Colon (tissue), 2 donors: ENCODE results near the gene RFLNA.
"Not testable (repeated sequence)": the region's sequence is repeated elsewhere in the genome, so short reads cannot be mapped to it uniquely, and the experiment has no call there.

Experiments
- FAIRE-seq: peaks from 2 replicates; lab custom pipeline; 2012; peaks lifted over from hg19 to GRCh38; lab: Jason Lieb, UNC
- donor health status: control.
- donor health status: control.

RFLNA gene

DNA sequence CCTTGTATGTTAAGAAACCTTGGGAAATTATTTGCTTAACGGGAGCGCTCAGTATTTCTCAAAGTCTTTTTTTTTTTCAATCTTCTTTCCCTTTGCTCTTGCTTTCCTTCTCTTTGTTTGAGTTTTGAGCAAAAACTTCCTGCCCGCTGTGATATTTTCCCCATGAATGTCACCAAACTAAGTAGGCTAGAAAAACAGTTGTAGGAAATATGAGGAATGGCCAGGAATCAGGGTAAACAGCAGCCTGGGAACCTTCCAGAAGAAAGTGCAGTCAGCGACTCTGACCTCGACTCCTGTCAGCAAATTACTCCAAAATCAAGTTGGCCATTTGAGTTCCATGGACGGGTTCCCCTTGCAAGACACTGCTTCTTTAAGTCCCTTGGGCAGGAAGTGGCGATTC, 11.6 kb upstream of the RFLNA start:
- no peak for FAIRE-seq

GRCh38 chr12:124284368-124284767, 10.5 kb upstream of the RFLNA start:
- FAIRE-seq = no peak

GRCh38 chr12:124286414-124286813, 8.5 kb upstream of the RFLNA start:
- FAIRE-seq = no peak

DNA sequence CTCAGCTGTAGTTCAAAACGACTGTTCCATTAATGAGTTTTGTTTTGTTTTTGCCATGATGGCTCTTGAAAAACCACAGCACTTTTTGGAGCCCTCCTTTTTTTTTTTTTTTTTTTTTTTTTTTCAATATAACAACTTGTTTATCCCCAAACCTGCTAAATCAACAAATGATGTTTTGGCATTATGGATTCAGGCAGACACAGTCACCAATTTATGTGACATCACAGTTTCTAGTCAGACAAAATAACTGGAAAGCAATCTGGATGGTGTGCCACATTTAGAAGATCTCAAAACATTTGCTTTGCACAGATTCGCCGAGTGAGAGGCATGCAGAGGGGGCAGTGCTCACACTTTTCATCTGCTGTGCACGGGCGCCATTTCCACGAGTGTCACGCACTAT, 7.9 kb upstream of the RFLNA start:
- no peak for FAIRE-seq

GRCh38 chr12:124289634-124290600, 5.0 kb upstream of the RFLNA start:
- FAIRE-seq = no peak

- FAIRE-seq = no peak
Measured at GRCh38 chr12:124292385-124292784, 2.5 kb upstream of the RFLNA start.

- FAIRE-seq = no peak
Measured at GRCh38 chr12:124293286-124294003, 1.4 kb upstream of the RFLNA start.

DNA sequence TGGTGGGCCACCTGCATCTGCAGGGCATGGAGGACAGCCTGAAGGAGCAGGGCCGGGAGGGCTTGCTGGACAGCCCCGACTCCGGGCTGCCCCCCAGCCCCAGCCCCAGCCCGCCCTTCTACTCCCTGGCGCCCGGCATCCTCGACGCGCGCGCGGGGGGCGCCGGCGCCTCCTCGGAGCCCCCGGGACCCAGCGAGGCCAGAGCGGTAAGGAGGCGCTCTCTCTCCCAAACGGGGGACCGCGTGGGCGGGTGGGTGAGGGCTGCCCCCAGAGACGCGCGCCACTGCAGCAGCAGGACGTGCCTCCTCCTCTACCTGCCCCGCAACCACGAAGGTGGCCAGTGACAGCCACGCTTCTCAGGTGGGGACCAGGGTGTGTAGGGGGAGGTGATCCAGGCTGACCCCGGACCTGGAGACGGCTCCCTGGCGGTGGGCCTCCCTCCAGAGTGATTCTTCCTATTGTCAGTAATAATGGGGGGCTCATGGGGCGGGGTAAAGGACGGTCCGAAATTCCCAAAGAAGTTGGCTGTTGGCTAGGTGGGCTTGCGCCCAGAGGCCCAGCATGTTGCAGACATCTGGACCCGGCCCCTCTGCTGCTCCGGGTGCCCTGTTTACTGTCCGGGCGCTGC, 652 bp downstream of the RFLNA start:
- no peak for FAIRE-seq

- no peak for FAIRE-seq
Measured at GRCh38 chr12:124296295-124296915, 1.5 kb downstream of the RFLNA start.

DNA sequence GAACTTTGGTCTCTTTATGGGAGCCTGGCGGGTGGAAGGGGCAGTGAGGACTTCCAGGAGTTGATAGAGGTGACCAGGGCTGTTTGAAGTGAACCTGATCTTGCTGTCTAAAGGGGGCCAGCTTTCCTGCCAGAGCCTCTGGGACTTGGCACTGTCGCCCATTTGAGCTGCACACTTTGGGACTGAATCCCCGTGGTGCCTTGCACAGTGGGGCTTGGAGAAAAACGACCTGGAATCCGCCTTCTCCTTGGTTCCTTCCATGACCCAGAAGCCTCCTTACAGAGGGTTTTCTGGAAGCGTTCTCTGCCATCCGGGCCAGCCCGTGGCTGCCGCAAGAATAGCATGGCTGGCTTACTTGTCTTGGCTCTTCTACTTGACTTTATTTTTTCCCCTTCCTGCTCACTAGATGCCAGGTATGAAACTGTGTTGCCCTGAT, 2.0 kb downstream of the RFLNA start:
- FAIRE-seq = no peak

DNA sequence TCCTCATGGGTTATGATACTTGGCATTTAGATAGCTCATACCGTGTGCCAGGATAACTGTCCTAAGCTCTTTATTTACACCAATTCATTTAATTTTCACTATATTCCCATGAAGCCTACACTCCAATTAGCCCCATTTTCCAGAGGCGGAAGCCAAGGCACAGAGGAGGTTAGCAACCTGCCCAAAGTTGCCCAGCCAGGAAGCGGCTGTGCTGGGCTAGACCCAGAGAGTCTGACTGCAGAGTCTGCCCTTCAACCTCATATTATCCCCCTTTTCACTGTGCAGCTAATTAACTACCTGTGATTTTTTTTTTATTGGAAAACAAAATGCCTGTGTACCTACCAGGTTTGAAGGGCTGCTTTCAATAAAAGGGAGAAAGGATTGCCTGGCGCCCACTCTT, 2.5 kb downstream of the RFLNA start:
- FAIRE-seq = no peak

DNA sequence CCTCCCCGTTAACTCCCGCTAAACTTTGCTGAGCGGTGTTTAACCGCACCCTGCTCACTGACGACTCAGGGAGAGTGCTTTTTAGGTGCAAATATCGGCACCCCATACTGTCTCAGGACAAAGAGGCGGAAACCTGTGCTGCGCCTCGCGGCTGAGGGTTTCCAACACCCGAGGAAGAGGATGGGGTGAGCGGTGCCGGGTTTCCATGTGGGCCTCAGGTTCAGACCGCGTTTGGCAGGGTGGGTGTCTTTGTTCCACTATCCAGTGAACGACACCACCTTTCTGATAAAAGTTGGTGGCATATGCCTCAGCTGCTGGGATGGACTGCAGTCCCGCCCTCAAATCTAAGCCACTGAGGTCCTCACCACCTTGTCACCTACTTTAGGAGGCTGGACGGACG, 3.0 kb downstream of the RFLNA start:
- FAIRE-seq = no peak

GRCh38 chr12:124298685-124299410, 4.0 kb downstream of the RFLNA start:
- FAIRE-seq = no peak

- FAIRE-seq = no peak
Measured at GRCh38 chr12:124299628-124300388, 4.9 kb downstream of the RFLNA start.

GRCh38 chr12:124300657-124301056, 5.8 kb downstream of the RFLNA start:
- FAIRE-seq = not testable (repeated sequence)

DNA sequence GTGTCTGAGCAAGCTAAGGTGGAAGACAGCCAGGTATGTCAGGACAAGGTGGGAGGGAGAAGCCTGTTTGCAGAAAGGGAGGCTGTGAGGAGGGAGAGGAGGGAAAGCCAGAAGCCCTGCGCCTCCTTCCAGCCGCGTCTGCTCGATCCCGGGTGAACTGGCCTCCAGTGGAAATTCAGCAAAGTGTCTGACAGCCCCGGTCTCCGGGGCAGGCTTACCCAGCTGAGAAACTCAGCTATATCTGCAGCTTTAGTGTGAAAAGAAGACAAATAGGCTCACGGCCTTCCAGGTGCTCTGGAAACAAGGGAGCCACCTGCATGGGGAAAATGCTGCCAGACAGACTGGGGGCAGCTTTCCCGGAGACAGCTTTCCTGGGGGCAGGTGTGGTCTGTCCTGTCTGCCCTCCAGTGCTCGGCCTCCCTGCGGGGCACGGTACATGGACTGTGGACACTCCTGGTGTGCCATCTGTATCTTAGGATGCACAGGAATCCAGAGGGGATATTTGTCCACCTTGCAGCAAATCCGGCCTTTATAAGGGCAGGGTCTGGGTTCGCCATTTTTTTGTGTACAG, 6.3 kb downstream of the RFLNA start:
- FAIRE-seq = no peak

DNA sequence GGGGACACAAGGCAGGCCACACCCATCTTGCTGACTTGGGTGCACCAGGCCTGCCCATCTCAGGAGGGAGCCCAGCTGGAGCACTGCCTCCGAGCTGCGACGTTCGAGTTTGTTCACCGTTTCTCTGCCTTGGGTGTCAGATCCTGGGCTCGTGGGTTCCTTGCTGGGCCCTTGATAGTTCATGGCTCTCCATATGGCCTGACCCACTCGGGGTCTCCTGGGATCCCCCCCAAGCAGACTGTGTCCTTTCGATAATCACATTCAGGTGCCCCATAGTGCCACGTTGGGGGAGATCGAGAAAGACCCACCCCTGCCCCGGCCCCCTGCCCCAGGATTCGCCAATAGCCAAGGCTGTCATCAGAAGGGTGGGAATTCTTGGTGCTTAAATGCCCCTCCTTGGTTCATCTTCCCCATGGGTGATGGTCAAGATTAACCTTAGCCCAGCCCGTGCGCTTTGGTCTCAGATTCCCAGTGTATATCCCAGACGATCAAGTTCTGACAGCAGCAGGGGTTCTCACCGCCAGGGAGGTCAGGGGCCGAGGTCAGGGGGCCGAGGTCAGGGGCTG, 7.4 kb downstream of the RFLNA start:
- no peak for FAIRE-seq

DNA sequence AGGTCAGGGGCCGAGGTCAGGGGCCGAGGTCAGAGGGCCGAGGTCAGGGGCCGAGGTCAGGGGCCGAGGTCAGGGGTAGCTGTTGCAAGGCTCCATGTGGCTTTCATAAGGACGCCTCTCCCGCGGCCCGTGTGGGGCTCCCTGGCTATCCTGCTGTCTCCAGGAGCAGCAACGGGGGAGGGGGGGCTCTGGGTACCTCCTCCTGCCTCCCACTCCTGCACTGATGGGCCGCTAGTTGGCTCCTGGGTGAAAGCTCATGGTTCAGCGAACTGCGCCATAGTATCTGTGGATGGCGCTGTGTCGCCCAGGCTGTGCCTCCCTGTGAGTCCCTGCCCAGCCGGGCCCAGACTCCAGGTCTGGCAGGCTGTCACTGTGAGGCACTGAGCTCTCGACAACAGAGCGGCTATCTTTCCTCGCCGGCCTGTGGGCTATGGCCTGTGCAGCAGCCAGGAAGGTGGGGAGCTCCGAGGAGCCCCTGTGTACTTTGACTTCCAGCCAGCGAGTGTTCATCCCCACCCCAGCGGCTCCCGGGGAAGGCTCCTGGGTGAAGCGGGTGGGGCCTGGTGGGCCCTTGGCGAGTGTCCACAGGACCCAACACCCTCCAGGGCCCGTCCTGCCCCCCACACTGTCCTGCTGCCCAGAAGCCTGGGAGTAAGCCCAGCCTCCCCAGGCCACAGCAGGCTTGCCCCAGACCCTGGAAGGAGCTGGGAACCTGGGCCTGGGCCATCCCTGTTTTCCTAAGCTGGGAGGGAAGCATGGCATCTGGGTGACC, 8.1 kb downstream of the RFLNA start:
- no peak for FAIRE-seq

GRCh38 chr12:124303579-124304313, 8.9 kb downstream of the RFLNA start:
- no peak for FAIRE-seq
